SH-SY5Y (cell line): Measurements from ENCODE around the gene LRBA.

Experiments used
- GATA2 ChIP-seq: IDR thresholded peaks from 2 replicates; pipeline ENCODE4 v1.6.1; 2011; ENCODE audit warnings: mild to moderate bottlenecking, low read depth, low read length
- GATA3 ChIP-seq: IDR thresholded peaks from 2 replicates; pipeline ENCODE4 v1.6.1; 2011; ENCODE audit warnings: low read depth, mild to moderate bottlenecking, low read length, moderate library complexity

Gene LRBA, protein sequence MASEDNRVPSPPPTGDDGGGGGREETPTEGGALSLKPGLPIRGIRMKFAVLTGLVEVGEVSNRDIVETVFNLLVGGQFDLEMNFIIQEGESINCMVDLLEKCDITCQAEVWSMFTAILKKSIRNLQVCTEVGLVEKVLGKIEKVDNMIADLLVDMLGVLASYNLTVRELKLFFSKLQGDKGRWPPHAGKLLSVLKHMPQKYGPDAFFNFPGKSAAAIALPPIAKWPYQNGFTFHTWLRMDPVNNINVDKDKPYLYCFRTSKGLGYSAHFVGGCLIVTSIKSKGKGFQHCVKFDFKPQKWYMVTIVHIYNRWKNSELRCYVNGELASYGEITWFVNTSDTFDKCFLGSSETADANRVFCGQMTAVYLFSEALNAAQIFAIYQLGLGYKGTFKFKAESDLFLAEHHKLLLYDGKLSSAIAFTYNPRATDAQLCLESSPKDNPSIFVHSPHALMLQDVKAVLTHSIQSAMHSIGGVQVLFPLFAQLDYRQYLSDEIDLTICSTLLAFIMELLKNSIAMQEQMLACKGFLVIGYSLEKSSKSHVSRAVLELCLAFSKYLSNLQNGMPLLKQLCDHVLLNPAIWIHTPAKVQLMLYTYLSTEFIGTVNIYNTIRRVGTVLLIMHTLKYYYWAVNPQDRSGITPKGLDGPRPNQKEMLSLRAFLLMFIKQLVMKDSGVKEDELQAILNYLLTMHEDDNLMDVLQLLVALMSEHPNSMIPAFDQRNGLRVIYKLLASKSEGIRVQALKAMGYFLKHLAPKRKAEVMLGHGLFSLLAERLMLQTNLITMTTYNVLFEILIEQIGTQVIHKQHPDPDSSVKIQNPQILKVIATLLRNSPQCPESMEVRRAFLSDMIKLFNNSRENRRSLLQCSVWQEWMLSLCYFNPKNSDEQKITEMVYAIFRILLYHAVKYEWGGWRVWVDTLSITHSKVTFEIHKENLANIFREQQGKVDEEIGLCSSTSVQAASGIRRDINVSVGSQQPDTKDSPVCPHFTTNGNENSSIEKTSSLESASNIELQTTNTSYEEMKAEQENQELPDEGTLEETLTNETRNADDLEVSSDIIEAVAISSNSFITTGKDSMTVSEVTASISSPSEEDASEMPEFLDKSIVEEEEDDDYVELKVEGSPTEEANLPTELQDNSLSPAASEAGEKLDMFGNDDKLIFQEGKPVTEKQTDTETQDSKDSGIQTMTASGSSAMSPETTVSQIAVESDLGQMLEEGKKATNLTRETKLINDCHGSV (N-terminal part only)

GRCh38 chr4:151014521-151015458 is at the start of gene LRBA:
LRBA (minus strand) TSS chr4:151015284; CDS start chr4:151014642, 642 bp downstream.
- TF ChIP-seq GATA3 (no peak), GATA2 (no peak)

GRCh38 chr4:151055539-151055938 is 40.5 kb upstream of the LRBA start:
- no peak for TF ChIP-seq GATA2
- TF ChIP-seq GATA3, result no peak

- TF ChIP-seq GATA3 (no peak), GATA2 (no peak)
Measured at GRCh38 chr4:151052785-151053184, 37.7 kb upstream of the LRBA start.

DNA sequence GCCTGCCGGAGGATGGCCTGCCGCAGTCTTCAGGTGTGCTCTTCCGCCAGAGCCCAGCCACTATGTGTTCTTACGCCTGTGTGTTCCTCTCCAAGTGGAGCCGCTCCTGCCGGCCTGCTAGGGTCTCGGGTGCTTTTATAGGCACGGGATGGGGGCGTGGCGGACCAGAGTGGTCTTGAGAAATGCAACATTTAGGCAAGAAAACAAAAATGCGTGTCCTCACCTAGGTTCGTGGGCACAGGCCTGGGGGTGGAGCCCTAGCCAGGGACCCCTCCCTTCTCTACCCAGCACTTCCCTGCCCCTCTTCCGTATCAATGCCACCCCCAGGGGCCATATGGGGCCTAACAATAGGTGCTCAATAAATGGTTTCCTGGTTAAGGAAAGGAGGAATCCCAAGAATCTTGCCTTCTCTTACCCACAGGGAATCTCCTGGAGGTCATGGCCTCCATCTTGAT is 34.4 kb upstream of the LRBA start:
- no peak for TF ChIP-seq GATA2
- TF ChIP-seq GATA3, result no peak

- TF ChIP-seq GATA3 (no peak), GATA2 (no peak)
Measured at GRCh38 chr4:151048913-151049312, 33.8 kb upstream of the LRBA start.

GRCh38 chr4:151046609-151047008 is 31.5 kb upstream of the LRBA start:
- TF ChIP-seq GATA3 (no peak), GATA2 (no peak)

DNA sequence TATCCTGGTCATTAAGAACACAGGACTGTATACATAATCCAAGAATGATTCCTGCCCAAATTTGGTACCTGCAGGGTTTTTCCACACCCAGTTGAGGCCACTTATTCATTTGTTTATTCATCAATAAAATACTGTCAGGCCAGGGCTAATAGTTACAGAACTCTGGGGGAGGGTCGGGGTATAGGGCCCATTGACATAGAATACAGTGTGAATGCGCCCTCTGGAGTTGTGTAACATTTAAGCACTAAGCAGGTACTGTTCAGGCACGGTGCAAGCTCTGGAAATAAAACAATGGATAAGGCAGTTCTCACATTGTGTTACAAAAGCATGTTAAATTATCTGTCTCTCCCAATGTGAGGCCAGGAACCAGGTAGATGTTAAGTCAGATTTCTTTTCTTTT is 30.8 kb upstream of the LRBA start:
- TF ChIP-seq GATA3 (no peak), GATA2 (no peak)

- no peak for TF ChIP-seq GATA2
Measured at GRCh38 chr4:151043803-151044515, 28.9 kb upstream of the LRBA start.

DNA sequence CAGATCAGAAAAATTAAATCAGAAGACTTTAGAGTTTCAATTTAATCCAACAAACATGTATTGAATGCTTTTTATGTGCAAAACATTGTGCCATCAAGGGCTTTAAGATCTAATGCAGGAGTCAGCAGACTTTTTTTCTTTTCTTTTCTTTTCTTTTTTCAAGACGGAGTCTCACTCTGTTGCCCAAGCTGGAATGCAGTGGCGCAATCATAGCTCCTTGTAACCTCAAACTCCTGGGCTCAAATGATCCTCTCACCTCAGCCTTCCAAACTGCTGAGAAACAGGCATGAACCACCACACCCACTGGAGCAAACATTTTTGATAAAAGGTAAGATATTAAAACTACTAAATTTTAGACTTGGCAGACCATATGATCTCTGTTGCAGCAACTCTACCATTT is 24.6 kb upstream of the LRBA start:
- TF ChIP-seq GATA2 (no peak), GATA3 (no peak)

DNA sequence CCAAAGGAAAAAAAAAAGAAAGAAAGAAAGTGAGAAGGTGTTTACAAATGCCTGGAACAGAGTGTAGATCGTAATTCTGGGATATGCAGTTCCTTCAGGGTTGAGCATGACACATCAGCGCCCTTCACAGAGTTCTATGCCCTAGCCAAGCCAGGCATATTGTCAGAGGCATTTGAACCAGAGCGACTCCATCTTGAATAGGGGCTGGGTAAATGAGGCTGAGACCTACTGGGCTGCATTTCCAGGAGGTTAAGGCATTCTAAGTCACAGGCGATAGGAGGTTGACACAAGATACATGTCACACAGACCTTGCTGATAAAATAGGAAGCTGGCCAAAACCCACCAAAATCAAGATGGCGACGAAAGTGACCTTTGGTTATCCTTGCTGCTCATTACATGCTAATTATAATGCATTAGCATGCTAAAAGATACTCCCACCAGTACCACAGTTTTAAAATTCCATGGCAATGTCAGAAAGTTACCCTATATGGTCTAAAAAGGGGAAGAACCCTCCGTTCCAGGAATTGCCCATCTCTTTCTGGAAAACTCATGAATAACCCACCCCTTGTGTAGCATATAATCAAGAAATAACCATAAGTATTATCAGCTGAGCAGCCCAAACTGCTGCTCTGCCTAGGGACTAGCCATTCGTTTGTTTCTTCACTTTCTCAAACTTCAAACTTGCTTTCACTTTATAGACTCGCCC is 23.5 kb upstream of the LRBA start:
- TF ChIP-seq GATA2 (no peak), GATA3 (no peak)

GRCh38 chr4:151035911-151036310 is 20.8 kb upstream of the LRBA start:
- TF ChIP-seq GATA3, result no peak
- TF ChIP-seq GATA2, result no peak

- no peak for TF ChIP-seq GATA3
- no peak for TF ChIP-seq GATA2
Measured at GRCh38 chr4:151035328-151035727, 20.2 kb upstream of the LRBA start.

- TF ChIP-seq GATA3, result no peak
- no peak for TF ChIP-seq GATA2
Measured at GRCh38 chr4:151034829-151035228, 19.7 kb upstream of the LRBA start.
